GM20000 (cell line): ENCODE data around the gene TSPAN32.
"Not testable (repeated sequence)": the region's sequence is repeated elsewhere in the genome, so short reads cannot be mapped to it uniquely, and the experiment has no call there.

ENCODE experiments used
- DNase-seq: peaks from one replicate; pipeline ENCODE4 v3.0.0; 2012; ENCODE audit warnings: low spot score
- CTCF ChIP-seq: IDR thresholded peaks from 2 replicates; pipeline ENCODE4 v1.5.1; 2012; ENCODE audit warnings: mild to moderate bottlenecking, control low read depth; ENCODE audit errors: extremely low read depth, missing control alignments

The TSPAN32 gene

GRCh38 chr11:2360081-2360642 is 58.3 kb downstream of the TSPAN32 start:
- TF ChIP-seq CTCF, result no peak
- no peak for DNase-seq

DNA sequence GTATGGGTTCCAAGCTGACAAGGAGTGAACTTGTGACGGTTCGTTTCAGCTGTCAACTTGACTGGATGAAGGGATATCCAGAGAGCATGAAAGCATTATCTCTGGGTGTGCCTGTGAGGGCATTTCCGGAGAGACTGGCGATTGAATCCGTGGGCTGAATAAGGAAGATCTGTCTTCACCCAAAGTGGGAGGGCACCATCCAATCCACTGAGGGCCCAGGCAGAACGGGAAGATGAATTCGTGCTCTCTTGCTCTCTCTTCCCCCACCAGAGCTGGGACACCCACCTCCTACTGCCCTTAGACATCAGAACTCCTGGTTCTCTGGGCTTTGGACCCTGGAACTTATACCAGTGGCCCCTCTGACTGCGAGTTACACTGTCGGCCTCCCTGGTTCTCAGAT is 59.8 kb downstream of the TSPAN32 start:
- DNase-seq, result no peak
- no peak for TF ChIP-seq CTCF

DNA sequence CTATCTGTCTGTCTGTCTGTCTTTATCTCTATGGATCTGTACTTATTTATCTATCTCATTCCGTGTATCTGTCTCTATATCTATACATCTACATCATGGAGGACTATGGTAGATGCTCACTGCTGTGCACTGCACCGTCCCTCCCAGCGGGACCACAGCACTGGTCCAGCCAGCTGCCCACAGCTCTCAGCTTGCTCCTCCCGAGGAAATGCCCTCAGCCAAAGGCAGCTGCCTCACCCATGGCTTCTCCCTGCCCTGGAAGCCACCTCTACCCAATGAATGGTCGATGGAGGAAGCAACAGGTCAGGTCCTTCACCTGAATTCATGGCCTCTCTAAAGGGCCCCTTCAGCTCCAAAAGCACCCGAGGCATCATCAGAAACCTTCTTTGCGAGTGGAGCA is 60.6 kb downstream of the TSPAN32 start:
- no peak for DNase-seq
- TF ChIP-seq CTCF, result no peak

DNA sequence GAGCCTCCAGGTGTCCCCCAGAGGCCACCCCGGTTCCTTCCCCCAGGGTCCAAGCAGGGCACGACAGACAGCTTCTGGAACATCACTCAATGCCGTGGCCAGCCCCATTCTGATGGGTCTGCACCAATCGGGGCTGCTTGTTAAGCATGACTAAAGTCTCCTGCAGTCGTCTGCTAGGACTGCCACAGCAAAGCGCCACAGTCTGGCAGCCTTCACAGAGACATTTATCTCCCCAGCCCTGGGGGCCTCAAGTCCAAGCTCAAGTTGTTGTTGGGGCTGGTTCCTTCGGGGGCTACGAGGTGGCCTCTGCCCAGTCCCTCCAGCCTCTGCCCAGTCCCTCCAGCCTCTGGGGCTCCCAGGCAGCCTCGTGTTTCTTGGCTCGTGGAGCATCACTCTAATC is 61.3 kb downstream of the TSPAN32 start:
- TF ChIP-seq CTCF, result no peak
- DNase-seq, result no peak

- no peak for TF ChIP-seq CTCF
- no peak for DNase-seq
Observed at GRCh38 chr11:2363577-2364370, 62.0 kb downstream of the TSPAN32 start.

- DNase-seq, result not testable (repeated sequence)
Observed at GRCh38 chr11:2364386-2364785, 62.6 kb downstream of the TSPAN32 start.

GRCh38 chr11:2365571-2366210 is 63.9 kb downstream of the TSPAN32 start:
- DNase-seq, result no peak
- no peak for TF ChIP-seq CTCF
